NCI-H146 (cell line): ENCODE data around the gene OR8D2.
"Not testable (repeated sequence)": the region's sequence is repeated elsewhere in the genome, so short reads cannot be mapped to it uniquely, and the experiment has no call there.

ENCODE experiments used
- DNase-seq: peaks from one replicate; lab custom pipeline; 2025; lab: John Stamatoyannopoulos, UW

Gene OR8D2

DNA sequence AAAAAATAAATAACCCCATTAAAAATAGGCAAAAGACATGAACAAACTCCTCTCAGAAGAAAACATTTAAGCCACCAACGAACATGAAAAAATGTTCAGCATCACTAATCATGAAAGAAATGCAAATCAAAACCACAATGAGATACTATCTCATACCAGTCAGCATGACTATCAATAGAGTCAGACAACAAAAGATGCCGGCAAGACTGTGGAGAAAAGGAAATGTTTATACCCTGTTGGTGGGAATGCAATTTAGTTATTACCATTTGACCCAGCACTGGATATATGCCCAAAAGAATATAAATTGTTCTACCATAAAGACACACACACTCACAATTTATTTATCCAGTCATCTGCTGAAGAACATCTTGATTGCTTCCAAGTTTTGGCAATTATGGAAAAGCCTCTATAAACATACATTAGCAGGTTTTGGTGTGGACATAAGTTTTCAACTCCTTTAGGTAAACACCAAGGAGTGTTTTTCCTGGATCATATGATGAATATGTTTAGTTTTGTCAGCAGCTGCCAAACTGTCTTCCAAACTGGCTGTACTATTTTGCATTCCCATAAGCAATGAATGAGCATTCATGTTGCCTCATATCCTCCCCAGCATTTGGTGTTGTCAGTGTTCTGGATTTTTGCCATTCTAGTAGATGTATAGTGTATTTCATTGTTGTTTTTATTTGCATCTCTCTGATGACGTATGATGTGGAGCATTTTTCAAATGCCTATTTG lies 34.2 kb downstream of the OR8D2 start:
- DNase-seq: no peak

DNA sequence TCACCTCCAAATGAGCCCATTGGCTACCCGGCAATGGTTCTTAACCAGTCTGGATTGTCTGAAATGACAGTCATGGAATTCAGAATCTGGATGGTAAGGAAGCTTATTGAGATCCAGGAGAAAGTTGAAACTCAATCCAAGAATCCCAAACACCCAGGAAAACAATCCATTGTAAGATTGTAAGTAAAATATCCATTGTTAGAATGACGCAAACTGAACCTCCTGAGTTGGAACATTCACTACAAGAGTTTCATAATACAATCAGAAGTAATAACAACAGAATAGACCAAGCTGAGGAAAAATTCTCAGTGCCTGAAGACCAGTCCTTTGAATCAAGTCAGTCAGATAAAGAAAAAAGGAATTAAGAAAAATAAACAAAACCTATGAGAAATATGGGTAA lies 41.7 kb downstream of the OR8D2 start:
- DNase-seq: no peak

DNA sequence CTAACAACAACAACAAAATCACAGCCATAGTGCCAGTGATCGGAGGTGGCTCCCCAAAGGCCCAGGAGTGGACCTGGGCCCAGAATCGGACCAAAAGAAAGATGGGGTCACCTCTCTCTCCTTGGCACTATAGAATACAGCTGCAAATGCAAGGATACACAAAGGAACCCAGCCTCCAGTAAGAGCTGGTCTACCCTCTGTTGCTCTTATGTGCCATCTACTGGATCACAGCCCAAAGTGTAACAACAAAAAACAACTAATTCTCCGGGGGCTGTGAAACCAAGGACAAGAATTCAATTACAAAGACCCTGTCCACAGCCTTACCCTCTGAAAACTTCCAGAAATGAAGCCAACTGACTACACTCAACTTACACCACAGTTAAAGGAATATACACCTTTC lies 42.2 kb downstream of the OR8D2 start:
- no peak for DNase-seq

DNA sequence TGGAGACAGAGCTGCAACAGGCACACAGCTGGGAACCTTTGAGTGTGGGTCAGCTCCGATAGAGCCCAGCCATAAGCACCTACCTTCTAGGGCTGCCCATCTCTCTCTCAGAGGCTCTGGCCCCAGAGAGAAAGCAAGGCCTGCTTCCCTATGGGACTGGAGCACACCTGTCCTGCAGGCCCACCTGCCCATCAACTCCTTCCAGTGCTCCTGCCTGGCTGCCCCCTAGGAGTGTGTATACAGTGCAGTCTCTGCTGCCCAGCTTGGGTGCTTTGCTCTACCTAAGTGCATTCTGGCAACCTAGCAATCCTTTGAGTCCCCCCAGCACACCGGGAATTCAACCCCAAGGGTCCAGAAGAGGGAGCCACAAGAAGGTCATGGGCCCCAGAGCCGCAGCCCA lies 42.8 kb downstream of the OR8D2 start:
- no peak for DNase-seq

DNA sequence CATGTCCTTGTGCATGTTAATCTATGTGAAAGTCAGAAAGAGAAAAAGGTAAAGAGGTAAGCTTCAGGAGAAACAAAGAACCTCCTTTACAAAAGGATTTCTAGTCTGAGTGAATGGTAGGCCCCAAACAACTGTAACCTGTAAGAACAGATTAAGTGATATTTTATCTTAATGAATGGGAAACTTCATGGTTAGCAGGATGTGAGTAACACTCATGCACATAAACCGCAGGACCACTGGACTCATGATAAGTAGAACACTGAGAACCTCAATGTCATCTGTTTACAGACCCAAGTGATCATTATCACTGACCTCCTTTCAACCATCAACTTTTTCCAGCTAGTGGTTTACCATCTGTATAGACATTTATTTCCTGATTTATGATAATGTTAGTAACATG lies 43.9 kb downstream of the OR8D2 start:
- no peak for DNase-seq

DNA sequence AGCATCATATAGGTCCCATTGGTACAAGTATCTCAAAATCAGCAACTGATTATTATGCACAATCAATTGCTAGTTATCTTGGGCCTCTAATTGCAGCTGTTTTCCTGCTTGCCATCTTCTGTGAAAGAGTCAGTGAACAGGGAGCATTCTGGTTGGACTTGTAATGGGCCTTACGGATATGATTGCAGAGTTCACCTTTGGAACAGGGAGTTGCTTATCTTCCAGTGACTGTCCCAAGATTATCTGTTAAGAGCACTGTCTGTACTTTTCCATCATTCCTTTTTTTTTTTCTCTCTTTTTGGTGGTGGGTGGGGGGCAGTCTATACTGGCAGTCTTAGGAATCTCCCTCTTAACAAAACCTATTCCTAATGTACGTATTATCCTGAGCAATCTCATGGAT lies 46.0 kb downstream of the OR8D2 start:
- DNase-seq: no peak

DNA sequence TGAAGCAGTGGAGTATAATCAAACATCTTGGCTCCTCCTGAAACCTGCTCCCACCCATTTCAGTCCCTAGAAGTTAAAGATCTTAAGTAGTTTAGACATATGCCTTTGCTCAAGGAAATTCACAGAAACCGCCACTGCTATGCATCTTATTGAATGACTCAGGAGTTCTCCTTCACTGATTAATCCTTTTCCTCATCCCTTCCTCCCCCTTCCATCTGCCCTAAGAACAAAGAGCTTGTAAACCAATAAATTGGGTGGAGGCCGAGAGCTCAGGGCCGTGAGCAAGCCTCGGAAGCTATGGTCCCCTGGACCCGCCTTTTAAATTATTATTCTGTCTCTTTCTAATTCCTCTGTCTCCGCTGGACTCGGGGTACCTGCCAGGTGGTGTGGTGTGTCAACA lies 49.1 kb downstream of the OR8D2 start:
- not testable (repeated sequence) for DNase-seq
